Measurements from ENCODE around the gene ADRB2. TPM values are rescaled to one million over a fixed set of nuclear protein-coding genes. Genes with fewer than 3 reads are reported as not detected.

Gene ADRB2
- polyA plus RNA-seq, 2 of the 4 experiments (the other 2 are of a cell fraction): 0.18 to 0.34 TPM

GRCh38 chr5:148804393-148804792 lies 22.0 kb upstream of the ADRB2 start (continued):
- TF ChIP-seq, protein P1, sequence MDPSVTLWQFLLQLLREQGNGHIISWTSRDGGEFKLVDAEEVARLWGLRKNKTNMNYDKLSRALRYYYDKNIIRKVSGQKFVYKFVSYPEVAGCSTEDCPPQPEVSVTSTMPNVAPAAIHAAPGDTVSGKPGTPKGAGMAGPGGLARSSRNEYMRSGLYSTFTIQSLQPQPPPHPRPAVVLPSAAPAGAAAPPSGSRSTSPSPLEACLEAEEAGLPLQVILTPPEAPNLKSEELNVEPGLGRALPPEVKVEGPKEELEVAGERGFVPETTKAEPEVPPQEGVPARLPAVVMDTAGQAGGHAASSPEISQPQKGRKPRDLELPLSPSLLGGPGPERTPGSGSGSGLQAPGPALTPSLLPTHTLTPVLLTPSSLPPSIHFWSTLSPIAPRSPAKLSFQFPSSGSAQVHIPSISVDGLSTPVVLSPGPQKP (IDR thresholded peaks at IDR 0.05; ENCODE audit: low read depth, low read length): no peak
- TF ChIP-seq KDM5A (IDR thresholded peaks at IDR 0.05): no peak
- no peak for TF ChIP-seq RNF2 (IDR thresholded peaks at IDR 0.05; ENCODE audit: borderline replicate concordance, low read depth)

GRCh38 chr5:148805326-148806290 lies 20.8 kb upstream of the ADRB2 start:
- Histone ChIP-seq H3K4me2 (no peak overlapping the region), H3K9me3 (no peaks in the 10 kb centered on the region), H3K4me1 (0 out of 3 replicates have a peak, but pooled peaks cover 3% of the 10 kb centered on the region), H3K27ac (no peak overlapping the region), H3K4me3 (no peak overlapping the region)
- TF ChIP-seq TFCP2L1 (CRISPR knock-in tag; IDR thresholded peaks at IDR 0.05): no peak
- no peak for TF ChIP-seq FOSL2 (IDR thresholded peaks at IDR 0.05)
- peak; percentile 52 for TF ChIP-seq FOSL2 (CRISPR knock-in tag; IDR thresholded peaks at IDR 0.05)
- DNase-seq (ENCODE audit: low read depth in 1 of 2, low spot score in 1 of 2): no peak
- FAIRE-seq: no peak
- 59% methylated on average over 7 of the region's 7 CpGs for WGBS (ENCODE audit: missing lambda C conversion rate)
- ATAC-seq: no peak; a peak in 1 of 6 replicates
- CTCF ChIA-PET: interaction anchor here (0.6 to 2.1 kb wide), 5 partner anchors 15 to 308 kb away, joined by 3 to 8 read pairs (median 5); no protein-coding TSS in a partner anchor
- POLR2A ChIA-PET: no interaction called here

DNA sequence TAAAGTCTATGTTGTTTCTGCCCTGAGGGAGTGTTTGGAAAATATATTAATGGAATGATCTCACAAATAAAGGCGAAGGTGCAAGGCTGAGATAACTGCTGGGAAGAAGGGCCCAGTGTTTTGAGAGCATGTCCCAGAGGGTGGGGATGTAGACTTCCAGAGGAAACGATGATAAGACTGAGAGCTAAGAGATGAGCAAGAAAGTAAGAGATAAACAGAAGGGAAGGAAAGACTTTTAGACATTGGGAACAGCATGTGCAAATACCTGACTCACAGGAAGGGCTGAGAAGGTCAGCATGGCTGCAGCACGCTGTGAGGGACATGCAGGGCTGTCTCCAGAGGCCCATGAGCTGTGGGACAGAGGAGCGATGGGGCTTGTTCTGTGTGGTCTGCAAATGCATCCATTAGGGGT lies 19.9 kb upstream of the ADRB2 start:
- CTCF ChIA-PET: interaction anchor here (1.1 kb wide), 1 partner anchor 14 kb away, joined by 5 read pairs; no protein-coding TSS in a partner anchor
- FAIRE-seq: no peak
- peak; percentile 11 to 32; a peak in 2 of 6 replicates for ATAC-seq

DNA sequence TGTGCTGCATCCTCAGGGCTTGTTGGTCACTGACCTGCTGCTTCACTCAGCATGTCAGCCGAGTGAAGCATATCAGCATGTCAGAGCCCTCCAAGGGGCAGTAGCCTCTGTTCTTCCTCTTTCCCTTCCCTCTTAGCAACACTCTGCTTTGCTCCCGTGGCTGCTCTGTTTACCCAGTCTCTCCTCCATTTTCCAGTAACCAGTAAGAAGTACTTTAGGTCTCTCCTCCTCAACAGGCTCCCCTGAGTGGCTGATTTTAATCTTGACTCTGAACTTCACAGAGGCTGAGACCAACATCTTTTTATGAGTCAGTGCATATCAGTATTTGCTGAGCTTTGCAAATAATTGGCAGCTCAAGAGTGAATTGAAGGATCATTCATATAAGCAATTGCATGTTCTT lies 18.6 kb upstream of the ADRB2 start:
- H3K9me3 ChIP-seq: no peaks in the 10 kb centered on the region
- no peak overlapping the region for H3K27ac ChIP-seq
- DNase-seq (ENCODE audit: low read depth in 1 of 2, low spot score in 1 of 2): no peak
- ChIA-PET CTCF (interaction anchor here (1.9 kb wide), 1 partner anchor 13 kb away, joined by 7 read pairs; no protein-coding TSS in a partner anchor), POLR2A (no interaction called here)
- 48% methylated on average over 2 of the region's 2 CpGs for WGBS (ENCODE audit: missing lambda C conversion rate)
- 0 out of 3 replicates have a peak, but pooled peaks cover 3% of the 10 kb centered on the region for H3K4me1 ChIP-seq
- peak in 1 of 2 experiments; percentile 32; a peak in 3 of 6 replicates for ATAC-seq
- no peak overlapping the region for H3K4me2 ChIP-seq
- FAIRE-seq: no peak
- no peak overlapping the region for H3K4me3 ChIP-seq
- TF ChIP-seq CBX8 (IDR thresholded peaks at IDR 0.05) (no peak), FOSL2 (IDR thresholded peaks at IDR 0.05) (no peak), FOSL2 (CRISPR knock-in tag; IDR thresholded peaks at IDR 0.05) (no peak), MAFK (IDR thresholded peaks at IDR 0.05; ENCODE audit: partially characterized antibody) (peak; percentile 97), PBX3 (IDR thresholded peaks at IDR 0.05) (no peak), HOXA7 (CRISPR knock-in tag; IDR thresholded peaks at IDR 0.05) (no peak), ZC3H11A (IDR thresholded peaks at IDR 0.05) (no peak), RAD21 (conservative IDR thresholded peaks at IDR 0.05 in 1 of 2, IDR thresholded peaks at IDR 0.05 in 1 of 2) (no peak)

More for the DNA sequence above, 19.9 kb upstream of the ADRB2 start:
- POLR2A ChIA-PET: no interaction called here
- TF ChIP-seq POLR2AphosphoS2 (conservative IDR thresholded peaks at IDR 0.05; ENCODE audit: low read length) (no peak), RFX5 (IDR thresholded peaks at IDR 0.05) (no peak), PHF8 (IDR thresholded peaks at IDR 0.05; ENCODE audit: borderline replicate concordance, low read depth) (no peak), HOXA7 (CRISPR knock-in tag; IDR thresholded peaks at IDR 0.05) (no peak), KDM1A (IDR thresholded peaks at IDR 0.05; ENCODE audit: low read depth) (no peak)
- 0 out of 3 replicates have a peak, but pooled peaks cover 3% of the 10 kb centered on the region for H3K4me1 ChIP-seq
- 48% methylated on average over 4 of the region's 4 CpGs for WGBS (ENCODE audit: missing lambda C conversion rate)
- H3K4me2 ChIP-seq: no peak overlapping the region
- DNase-seq (ENCODE audit: low read depth in 1 of 2, low spot score in 1 of 2): no peak
- no peak overlapping the region for H3K27ac ChIP-seq
- no peaks in the 10 kb centered on the region for H3K9me3 ChIP-seq
- no peak overlapping the region for H3K4me3 ChIP-seq

Data from A549 (cell line).